NT2/D1 (cell line): Measurements from ENCODE around the gene IKZF3.

ENCODE experiments used
- SUZ12 ChIP-seq: IDR thresholded peaks from 2 replicates; pipeline ENCODE4 v1.6.1; 2011; ENCODE audit not compliant: insufficient read length, insufficient read depth; ENCODE audit errors: extremely low read depth
- YY1 ChIP-seq: IDR thresholded peaks from 2 replicates; pipeline ENCODE4 v1.6.1; 2011; ENCODE audit not compliant: insufficient read length, insufficient read depth
- ZNF274 ChIP-seq: IDR thresholded peaks from 2 replicates; pipeline ENCODE4 v1.6.1; 2011; ENCODE audit warnings: mild to moderate bottlenecking, low read depth, low read length

DNA sequence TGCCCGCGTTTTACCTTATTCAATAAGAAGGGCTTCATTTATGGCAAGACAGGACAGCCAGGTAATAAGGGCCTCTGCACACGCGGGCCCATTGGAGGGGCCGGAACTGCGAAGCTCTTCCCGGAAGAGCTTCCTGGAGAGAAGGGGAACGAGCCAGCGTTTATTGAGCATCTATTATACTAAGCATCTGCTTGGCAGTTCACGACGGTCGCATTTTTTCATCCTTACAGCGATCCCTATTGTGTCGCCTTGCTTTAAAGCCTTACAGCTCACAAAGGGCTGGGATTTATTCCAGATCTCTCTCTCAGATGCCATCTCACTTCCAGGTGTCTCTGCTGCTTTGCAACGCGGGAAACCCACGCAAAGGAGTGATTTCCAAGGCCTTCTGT is 4.4 kb upstream of the IKZF3 start:
- no peak for TF ChIP-seq SUZ12
- no peak for TF ChIP-seq YY1
- TF ChIP-seq ZNF274: no peak
